Stimulated activated effector memory CD8-positive, alpha-beta T cell treated with anti-CD3 and anti-CD28 coated beads, Interleukin-12 subunit alpha, Interleukin-12 subunit beta, amount 100 ng/mL, for 72 hours (primary cell): ENCODE results near the gene CLTA.
"Not testable (repeated sequence)": the region's sequence is repeated elsewhere in the genome, so short reads cannot be mapped to it uniquely, and the experiment has no call there.

Experiments used
- ATAC-seq: fragments of 150-1000 bp; cut with Tn5 transposase; 2 replicates; pipeline ENCODE4 v1.10.0; 2021
- DNase-seq, 2 donors: peaks; one replicate each; pipeline ENCODE4 v3.0.0; 2021 to 2022; ENCODE audit warnings: low spot score in 2 of 2
- H3K27ac Mint-ChIP-seq: one replicate; pipeline ENCODE4 v1.8.0; 2022; ENCODE audit warnings: mild to moderate bottlenecking, mixed read lengths
- H3K36me3 Mint-ChIP-seq: one replicate; pipeline ENCODE4 v1.8.0; 2022; ENCODE audit warnings: mild to moderate bottlenecking, mixed read lengths
- H3K4me1 Mint-ChIP-seq: one replicate; pipeline ENCODE4 v1.8.0; 2022; ENCODE audit warnings: mixed read lengths
- H3K4me3 Mint-ChIP-seq: one replicate; pipeline ENCODE4 v1.8.0; 2022; ENCODE audit warnings: mild to moderate bottlenecking, mixed read lengths
- H3K9me3 Mint-ChIP-seq: one replicate; pipeline ENCODE4 v1.8.0; 2022; ENCODE audit warnings: mixed read lengths

CLTA gene

GRCh38 chr9:36151316-36152210, 39.2 kb upstream of the CLTA start:
- peak; percentile 64 to 93 for DNase-seq
- H3K9me3 Mint-ChIP-seq = no peaks in the 10 kb centered on the region
- ATAC-seq = peak; percentile 93
- H3K27ac Mint-ChIP-seq = peak overlapping the region; percentile 95
- H3K4me3 Mint-ChIP-seq = peak overlapping the region; percentile 75
- peaks cover 74% of the 10 kb centered on the region for H3K4me1 Mint-ChIP-seq
- H3K36me3 Mint-ChIP-seq = peaks cover 46% of the 10 kb centered on the region

DNA sequence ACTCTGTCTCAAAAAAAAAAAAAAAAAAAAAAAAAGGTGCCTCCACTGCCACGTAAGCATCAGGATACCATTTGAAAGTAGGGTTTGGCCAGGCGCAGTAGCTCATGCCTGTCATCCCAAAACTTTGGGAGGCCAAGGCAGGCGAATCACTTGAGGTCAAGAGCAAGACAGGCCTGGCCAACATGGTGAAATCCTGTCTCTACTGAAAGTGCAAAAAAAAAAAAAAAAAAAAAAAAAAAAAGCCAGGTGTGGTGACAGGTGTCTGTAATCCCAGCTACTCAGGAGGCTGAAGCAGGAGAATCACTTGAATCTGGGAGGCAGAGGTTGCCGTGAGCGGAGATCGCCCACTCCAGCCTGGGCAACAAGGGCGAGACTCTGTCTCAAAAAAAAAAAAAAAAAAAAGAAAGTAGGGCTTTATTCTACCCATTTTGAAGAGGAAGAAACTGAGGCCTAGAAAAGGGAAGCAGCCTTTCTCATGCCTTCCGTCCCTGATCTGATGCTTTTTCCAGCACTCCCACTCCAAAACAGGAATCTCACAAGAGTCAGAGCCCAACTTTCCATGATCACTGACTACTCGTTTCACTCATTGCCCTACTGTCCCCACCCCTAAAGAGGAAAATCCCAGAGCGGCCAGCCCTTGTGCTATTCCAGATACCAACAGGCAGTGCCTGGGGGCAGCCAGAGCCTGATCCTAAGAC, 37.8 kb upstream of the CLTA start:
- H3K4me3 Mint-ChIP-seq = peak overlapping the region; percentile 10
- H3K4me1 Mint-ChIP-seq = peaks cover 62% of the 10 kb centered on the region
- no peak for DNase-seq
- H3K36me3 Mint-ChIP-seq = peaks cover 41% of the 10 kb centered on the region
- peak overlapping the region; percentile 30 for H3K27ac Mint-ChIP-seq
- H3K9me3 Mint-ChIP-seq = no peaks in the 10 kb centered on the region
- no peak for ATAC-seq

- H3K4me3 Mint-ChIP-seq = peak overlapping the region; percentile 10
- peak overlapping the region; percentile 30 for H3K27ac Mint-ChIP-seq
- ATAC-seq = no peak
- peaks cover 41% of the 10 kb centered on the region for H3K36me3 Mint-ChIP-seq
- no peak for DNase-seq
- H3K9me3 Mint-ChIP-seq = no peaks in the 10 kb centered on the region
- peaks cover 58% of the 10 kb centered on the region for H3K4me1 Mint-ChIP-seq
These were observed 37.0 kb upstream of the CLTA start for GRCh38 chr9:36153746-36154145.

GRCh38 chr9:36154331-36154952, 36.3 kb upstream of the CLTA start:
- no peak for DNase-seq
- H3K9me3 Mint-ChIP-seq = no peaks in the 10 kb centered on the region
- peaks cover 54% of the 10 kb centered on the region for H3K4me1 Mint-ChIP-seq
- H3K36me3 Mint-ChIP-seq = peaks cover 41% of the 10 kb centered on the region
- H3K27ac Mint-ChIP-seq = peak overlapping the region; percentile 30
- peak overlapping the region; percentile 10 for H3K4me3 Mint-ChIP-seq
- peak; percentile 44 for ATAC-seq

GRCh38 chr9:36156116-36156515, 34.6 kb upstream of the CLTA start:
- no peaks in the 10 kb centered on the region for H3K9me3 Mint-ChIP-seq
- DNase-seq (no peak), ATAC-seq (no peak)
- peaks cover 40% of the 10 kb centered on the region for H3K4me1 Mint-ChIP-seq
- no peak overlapping the region for H3K4me3 Mint-ChIP-seq
- peaks cover 48% of the 10 kb centered on the region for H3K36me3 Mint-ChIP-seq
- no peak overlapping the region for H3K27ac Mint-ChIP-seq

DNA sequence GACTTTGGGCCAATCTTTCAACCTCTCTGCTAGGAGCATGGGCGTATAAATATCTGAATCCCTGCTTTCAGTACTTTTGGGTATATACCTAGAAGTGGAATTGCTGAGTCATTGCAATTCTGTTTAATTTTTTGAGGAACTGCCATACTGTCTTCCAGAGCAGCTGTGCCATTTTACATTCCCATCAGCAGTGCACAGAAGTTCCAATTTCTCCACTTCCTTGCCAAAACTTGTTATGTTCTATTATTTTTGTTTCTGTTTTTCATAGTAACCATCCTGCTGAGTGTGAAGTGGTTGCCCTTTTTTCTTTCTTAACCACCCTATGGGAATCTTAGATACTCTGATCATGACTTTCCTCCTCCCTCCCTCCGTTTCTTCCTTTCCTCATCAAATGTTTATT, 32.6 kb upstream of the CLTA start:
- Mint-ChIP-seq H3K9me3 (no peaks in the 10 kb centered on the region), H3K36me3 (peaks cover 47% of the 10 kb centered on the region), H3K4me1 (peaks cover 31% of the 10 kb centered on the region), H3K27ac (no peak overlapping the region), H3K4me3 (no peak overlapping the region)
- ATAC-seq = no peak
- DNase-seq = no peak

DNA sequence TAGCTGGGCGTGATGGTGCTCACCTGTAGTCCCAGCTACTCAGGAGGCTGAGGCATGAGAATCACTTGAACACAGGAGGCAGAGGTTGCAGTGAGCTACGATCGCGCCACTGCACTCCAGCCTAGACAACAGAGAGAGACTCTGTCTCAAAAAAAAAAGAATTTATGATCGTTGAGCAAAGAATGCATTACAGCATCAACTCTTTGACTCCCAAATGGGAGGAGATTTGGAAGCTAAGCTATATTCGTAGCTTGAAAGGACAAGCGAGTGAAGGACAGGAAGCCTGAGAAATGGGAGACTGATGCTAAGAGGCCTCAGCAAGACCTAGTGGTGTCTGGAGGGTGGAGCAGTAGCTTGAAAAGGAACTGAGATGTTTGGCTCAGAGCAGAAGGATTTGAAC, 31.8 kb upstream of the CLTA start:
- Mint-ChIP-seq H3K36me3 (peaks cover 43% of the 10 kb centered on the region), H3K9me3 (no peaks in the 10 kb centered on the region), H3K27ac (no peak overlapping the region), H3K4me1 (peaks cover 23% of the 10 kb centered on the region), H3K4me3 (no peak overlapping the region)
- ATAC-seq (no peak), DNase-seq (no peak)

GRCh38 chr9:36159509-36159908, 31.2 kb upstream of the CLTA start:
- not testable (repeated sequence) for H3K4me3 Mint-ChIP-seq, ATAC-seq, DNase-seq, H3K9me3 Mint-ChIP-seq, H3K27ac Mint-ChIP-seq
- Mint-ChIP-seq H3K4me1 (peaks cover 17% of the 10 kb centered on the region), H3K36me3 (peaks cover 42% of the 10 kb centered on the region)

DNA sequence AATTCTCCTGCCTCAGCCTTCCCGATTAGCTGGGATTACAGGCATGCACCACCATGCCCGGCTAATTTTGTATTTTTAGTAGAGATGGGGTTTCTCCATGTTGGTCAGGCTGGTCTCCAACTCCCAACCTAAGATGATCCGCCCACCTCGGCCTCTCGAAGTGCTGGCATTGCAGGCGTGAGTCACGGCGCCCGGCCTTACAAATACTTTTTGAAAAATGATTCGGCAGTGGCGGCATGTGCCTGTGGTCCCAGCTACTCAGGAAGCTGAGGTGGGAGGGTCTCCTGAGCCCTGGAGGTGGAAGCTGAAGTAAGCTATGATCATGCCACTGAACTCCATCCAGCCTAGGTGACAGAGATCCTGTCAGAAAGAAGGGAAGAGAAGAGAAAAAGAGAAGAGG, 30.6 kb upstream of the CLTA start:
- not testable (repeated sequence) for H3K27ac Mint-ChIP-seq, DNase-seq, ATAC-seq, H3K9me3 Mint-ChIP-seq, H3K4me3 Mint-ChIP-seq
- Mint-ChIP-seq H3K4me1 (peaks cover 17% of the 10 kb centered on the region), H3K36me3 (peaks cover 36% of the 10 kb centered on the region)

DNA sequence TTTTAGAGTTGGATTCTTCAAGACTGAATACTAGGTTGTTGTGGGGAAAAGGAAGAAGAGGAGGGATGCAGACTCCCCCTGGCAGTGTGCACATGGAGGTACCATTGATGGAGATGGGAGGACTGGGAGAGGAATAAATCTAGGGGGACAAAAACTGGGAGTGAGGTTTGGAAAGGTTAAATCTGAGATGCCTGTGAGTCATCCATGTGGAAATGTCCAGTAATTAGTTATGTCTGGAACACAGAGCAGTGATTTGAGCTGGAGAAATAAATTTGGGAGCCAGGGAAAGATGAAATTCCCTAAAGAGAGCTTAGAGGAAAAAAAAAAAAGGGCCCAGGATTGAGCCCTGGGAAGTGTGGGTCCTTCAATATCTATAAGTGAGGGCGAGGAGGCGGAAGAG, 29.5 kb upstream of the CLTA start:
- no peak overlapping the region for H3K4me3 Mint-ChIP-seq
- no peak for ATAC-seq
- H3K4me1 Mint-ChIP-seq = peaks cover 17% of the 10 kb centered on the region
- peaks cover 25% of the 10 kb centered on the region for H3K36me3 Mint-ChIP-seq
- H3K27ac Mint-ChIP-seq = peak overlapping the region; percentile 7
- DNase-seq = no peak
- no peaks in the 10 kb centered on the region for H3K9me3 Mint-ChIP-seq

DNA sequence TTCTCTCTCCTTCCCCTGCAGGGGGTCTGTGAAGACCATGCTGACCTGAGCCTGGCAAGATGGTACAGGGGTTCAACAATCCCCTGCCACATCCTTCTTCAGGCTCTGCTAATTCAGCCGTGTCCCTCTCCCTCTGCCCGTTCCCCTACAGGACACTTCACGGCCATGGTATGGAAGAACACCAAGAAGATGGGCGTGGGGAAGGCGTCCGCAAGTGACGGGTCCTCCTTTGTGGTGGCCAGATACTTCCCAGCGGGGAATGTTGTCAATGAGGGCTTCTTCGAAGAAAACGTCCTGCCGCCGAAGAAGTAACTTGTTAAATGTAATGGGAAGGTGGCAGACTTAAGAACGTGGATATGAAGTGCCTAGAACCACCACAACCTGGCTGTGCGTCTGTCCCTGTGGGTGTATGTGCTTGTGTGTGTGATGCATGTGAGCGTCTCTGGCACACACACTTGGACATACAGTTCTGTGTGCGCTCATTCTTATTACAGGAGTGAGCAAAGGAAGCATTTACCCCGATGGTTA, 28.4 kb upstream of the CLTA start:
- no peak for DNase-seq
- H3K27ac Mint-ChIP-seq = no peak overlapping the region
- H3K4me1 Mint-ChIP-seq = peaks cover 17% of the 10 kb centered on the region
- no peak for ATAC-seq
- H3K4me3 Mint-ChIP-seq = no peak overlapping the region
- H3K9me3 Mint-ChIP-seq = no peaks in the 10 kb centered on the region
- peaks cover 20% of the 10 kb centered on the region for H3K36me3 Mint-ChIP-seq

- no peak overlapping the region for H3K4me3 Mint-ChIP-seq
- DNase-seq (no peak), ATAC-seq (no peak)
- peaks cover 20% of the 10 kb centered on the region for H3K36me3 Mint-ChIP-seq
- peaks cover 17% of the 10 kb centered on the region for H3K4me1 Mint-ChIP-seq
- no peaks in the 10 kb centered on the region for H3K9me3 Mint-ChIP-seq
- H3K27ac Mint-ChIP-seq = peak overlapping the region; percentile 11
These were observed 27.5 kb upstream of the CLTA start for GRCh38 chr9:36163049-36163785.

DNA sequence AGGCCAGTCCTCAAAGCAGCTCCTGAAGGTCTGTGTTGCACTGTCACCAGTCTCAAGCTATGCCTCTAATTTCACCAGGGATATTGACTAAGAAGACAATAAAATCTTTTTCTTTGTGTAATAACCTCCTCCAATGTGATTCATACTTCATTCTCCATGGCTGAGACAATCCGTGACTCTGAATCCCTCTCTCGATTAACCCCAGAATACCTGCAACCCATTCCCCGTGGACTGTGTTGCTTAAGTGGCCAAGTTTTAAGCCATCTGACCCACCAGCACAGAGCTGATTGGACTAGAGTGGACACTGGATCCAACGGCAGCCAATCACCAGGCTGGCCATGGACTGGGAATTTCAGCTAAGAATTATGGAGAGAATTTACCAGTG, 26.9 kb upstream of the CLTA start:
- ATAC-seq = no peak
- Mint-ChIP-seq H3K27ac (peak overlapping the region; percentile 11), H3K4me3 (no peak overlapping the region), H3K9me3 (no peaks in the 10 kb centered on the region), H3K36me3 (peaks cover 20% of the 10 kb centered on the region), H3K4me1 (peaks cover 13% of the 10 kb centered on the region)
- no peak for DNase-seq

- Mint-ChIP-seq H3K9me3 (no peaks in the 10 kb centered on the region), H3K36me3 (peaks cover 20% of the 10 kb centered on the region), H3K27ac (peak overlapping the region; percentile 11), H3K4me1 (peaks cover 13% of the 10 kb centered on the region), H3K4me3 (no peak overlapping the region)
- no peak for ATAC-seq
- DNase-seq = no peak
These were observed 26.3 kb upstream of the CLTA start for GRCh38 chr9:36164372-36164771.

- H3K4me3 Mint-ChIP-seq = peak overlapping the region; percentile 70
- DNase-seq (no peak), ATAC-seq (no peak)
- no peaks in the 10 kb centered on the region for H3K9me3 Mint-ChIP-seq
- H3K36me3 Mint-ChIP-seq = peaks cover 20% of the 10 kb centered on the region
- no peak overlapping the region for H3K27ac Mint-ChIP-seq
- peaks cover 13% of the 10 kb centered on the region for H3K4me1 Mint-ChIP-seq
These were observed 25.7 kb upstream of the CLTA start for GRCh38 chr9:36164989-36165388.
